Skeletal muscle cell (primary cell): ENCODE measurements around the gene SEMA3E.
"Not testable (repeated sequence)": the region's sequence is repeated elsewhere in the genome, so short reads cannot be mapped to it uniquely, and the experiment has no call there.

Experiments
- DNase-seq: peaks from one replicate; pipeline ENCODE4 v3.0.0-alpha.2; 2010; ENCODE audit warnings: low read depth
- H3K4me3 ChIP-seq: 2 replicates; pipeline ENCODE4 v1.5.1; 2011; ENCODE audit warnings: low read depth, mild to moderate bottlenecking, control low read depth, low read length, moderate library complexity

SEMA3E gene

GRCh38 chr7:83461820-83462219, 187.1 kb downstream of the SEMA3E start:
- not testable (repeated sequence) for DNase-seq

GRCh38 chr7:83459930-83460653, 188.8 kb downstream of the SEMA3E start:
- not testable (repeated sequence) for H3K4me3 ChIP-seq, DNase-seq

More at GRCh38 chr7:83461820-83462219, 187.1 kb downstream of the SEMA3E start:
- H3K4me3 ChIP-seq, result not testable (repeated sequence)

DNA sequence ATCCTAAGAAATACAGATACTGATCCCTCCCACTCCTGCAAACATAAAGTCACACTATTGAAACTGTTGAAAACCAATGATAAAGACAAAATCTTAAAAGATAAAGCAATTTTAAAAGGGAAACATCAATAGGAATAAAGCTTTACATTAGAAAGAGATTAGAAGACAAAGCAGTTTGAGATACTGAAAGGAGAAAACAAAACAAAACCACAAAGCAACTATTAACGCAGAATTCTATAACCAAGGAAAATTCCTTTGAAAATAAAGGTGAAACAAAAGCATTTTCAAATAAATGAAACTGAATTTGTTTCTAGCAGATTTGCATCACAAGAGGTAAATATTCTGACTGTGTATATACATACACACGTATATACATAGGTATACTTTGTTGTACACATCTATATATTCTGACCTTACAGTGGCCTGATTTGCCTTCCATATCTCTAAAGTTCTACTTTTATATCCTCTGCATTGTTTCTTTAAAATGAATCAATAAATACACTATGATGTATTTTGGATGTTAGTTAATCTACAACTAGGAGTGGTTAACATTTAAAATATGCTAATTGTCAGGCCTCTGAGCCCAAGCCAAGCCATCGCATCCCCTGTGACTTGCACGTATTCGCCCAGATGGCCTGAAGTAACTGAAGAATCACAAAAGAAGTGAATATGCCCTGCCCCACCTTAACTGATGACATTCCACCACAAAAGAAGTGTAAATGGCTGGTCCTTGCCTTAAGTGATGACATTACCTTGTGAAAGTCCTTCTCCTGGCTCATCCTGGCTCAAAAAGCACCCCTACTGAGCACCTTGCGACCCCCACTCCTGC, 189.6 kb downstream of the SEMA3E start:
- not testable (repeated sequence) for H3K4me3 ChIP-seq, DNase-seq

DNA sequence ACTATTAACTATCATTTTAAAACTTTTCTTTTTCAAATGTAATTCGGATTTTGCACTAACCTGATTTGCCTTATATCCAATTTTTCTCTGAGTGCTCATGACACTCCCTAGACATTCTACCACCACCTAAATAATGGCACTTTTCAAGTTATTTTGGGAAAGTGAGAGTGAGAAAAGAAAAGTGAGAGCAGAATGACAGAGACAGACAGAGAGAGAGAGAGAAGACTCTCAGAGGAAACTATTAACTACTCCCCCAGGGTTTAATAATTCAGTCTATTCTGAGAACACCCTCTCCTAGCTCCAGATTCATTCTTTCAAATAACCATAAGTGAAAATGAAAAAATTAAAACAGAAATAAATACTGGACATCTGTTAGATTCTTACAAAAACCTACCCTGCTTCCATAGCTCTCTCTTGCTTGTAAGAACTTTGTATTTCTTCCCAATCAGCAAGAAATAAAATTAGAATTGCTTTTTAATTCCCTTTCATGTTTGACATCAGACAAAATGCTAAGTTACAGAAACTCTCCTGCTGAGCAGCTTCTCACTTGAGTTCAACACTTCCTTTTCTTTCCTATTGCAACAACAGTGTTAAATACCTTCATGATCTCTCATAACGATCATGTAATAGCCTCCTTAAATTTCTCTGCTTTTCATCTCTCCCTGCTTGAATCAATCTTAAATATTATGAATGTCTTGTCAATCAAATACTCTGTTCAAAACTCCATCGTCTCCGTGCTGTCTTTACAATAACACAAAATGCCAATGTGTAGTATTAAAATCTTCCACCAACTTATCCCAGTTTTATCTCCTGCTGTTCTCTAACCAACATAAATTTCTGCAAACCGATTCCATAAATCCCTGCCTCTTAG, 191.7 kb downstream of the SEMA3E start:
- H3K4me3 ChIP-seq, result no peak overlapping the region
- DNase-seq, result no peak

GRCh38 chr7:83456413-83456812, 192.5 kb downstream of the SEMA3E start:
- no peak overlapping the region for H3K4me3 ChIP-seq
- DNase-seq, result no peak

DNA sequence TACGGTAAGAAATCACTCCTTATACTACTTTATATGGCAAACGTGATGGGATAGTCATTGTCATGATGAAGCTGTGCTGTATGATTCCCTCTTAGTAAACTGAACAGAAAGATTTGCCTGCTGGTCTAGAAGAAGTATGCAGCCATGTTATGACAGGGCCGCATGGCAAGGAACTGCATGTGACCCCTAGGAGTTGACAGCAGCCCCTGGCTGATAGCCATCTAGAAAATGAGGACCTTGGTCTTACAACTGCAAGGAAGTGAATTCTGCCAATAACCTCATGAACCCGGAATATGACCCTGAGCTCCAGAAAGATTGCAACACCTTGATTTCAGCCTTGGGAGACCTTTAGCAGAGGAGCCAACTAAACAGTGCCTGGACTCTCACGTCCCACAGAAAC, 193.3 kb downstream of the SEMA3E start:
- no peak for DNase-seq
- H3K4me3 ChIP-seq, result no peak overlapping the region

DNA sequence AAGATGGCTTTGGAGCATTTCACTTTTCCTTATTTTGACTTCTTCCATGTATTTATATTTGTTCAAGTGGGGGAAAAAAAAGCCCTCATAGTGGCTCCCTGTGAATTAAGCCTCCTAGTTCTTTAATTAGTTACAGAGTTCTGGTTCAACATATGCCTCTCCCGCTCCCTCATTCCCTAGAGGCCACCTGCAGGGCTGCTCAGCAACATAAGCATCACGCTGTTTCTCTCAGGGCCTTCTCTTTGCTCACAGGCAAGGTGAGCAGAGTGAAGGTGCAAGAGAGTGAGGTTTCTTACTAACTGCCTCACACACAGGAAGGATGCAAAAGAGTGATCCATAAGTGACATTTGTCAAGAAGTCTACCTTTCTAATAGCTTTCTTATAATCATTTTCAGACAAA, 196.7 kb downstream of the SEMA3E start:
- DNase-seq, result no peak
- no peak overlapping the region for H3K4me3 ChIP-seq

DNA sequence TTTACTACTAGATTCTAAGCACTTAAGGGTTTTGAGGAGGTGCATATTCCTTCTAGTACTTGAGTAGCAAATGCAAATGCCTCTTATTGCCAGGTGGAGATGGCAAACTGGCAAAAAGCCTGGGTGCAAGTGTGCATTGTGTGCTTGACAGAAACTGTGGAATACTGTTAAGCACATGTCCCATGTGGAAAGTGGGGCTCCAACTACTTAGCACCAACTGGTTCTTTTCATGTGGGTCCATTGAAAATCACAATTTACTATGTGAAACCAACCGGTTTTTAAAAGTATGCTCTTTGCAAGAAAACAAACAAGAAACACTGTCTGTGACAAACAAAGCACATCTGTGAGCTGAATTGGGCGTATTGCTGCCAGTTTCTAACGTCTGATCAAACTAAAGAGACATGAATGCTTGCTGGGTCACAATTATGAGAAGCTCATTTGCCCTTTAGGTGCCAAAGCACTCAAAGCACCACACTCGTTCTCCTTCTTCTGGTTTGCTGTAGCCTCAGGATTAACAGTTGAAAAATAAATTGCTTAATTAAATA, 197.4 kb downstream of the SEMA3E start:
- H3K4me3 ChIP-seq, result no peak overlapping the region
- no peak for DNase-seq

DNA sequence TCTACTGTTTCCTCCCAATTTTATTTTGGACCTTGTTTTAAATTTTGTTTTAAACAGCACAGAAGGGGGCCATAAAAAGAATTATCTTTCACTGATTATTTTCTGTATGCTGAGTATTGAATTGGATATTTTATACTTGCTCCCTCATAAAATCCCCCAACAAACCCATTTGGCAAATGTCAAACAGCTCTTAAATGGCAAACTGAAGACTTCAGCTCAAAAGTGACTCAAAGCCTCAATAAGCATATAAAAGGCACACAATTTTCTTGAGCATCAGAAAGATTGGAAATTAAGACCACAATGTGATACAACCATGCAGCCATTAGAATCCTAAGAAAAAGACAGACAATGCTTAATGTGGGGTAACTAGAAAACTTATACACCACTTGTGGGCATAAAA, 199.2 kb downstream of the SEMA3E start:
- no peak for DNase-seq
- H3K4me3 ChIP-seq, result no peak overlapping the region

DNA sequence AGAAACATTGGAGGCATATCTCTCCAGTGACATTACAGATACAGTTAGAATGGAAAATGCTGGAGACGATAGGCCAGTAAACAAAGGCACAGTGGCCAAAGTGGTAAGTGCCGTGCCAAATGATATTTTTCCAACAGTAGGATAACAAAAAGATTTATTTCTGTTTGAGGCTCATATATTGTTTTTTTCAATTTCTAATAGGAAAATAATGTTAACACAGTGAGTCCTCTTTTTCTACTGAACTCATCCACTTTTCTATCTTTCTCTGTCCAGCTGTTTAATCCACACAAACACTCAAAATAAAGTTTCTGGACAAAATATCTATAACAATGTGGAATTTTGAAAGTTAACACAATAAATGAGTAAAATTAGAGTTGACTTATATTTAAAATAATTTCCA, 201.3 kb downstream of the SEMA3E start:
- no peak for DNase-seq
- H3K4me3 ChIP-seq, result no peak overlapping the region

DNA sequence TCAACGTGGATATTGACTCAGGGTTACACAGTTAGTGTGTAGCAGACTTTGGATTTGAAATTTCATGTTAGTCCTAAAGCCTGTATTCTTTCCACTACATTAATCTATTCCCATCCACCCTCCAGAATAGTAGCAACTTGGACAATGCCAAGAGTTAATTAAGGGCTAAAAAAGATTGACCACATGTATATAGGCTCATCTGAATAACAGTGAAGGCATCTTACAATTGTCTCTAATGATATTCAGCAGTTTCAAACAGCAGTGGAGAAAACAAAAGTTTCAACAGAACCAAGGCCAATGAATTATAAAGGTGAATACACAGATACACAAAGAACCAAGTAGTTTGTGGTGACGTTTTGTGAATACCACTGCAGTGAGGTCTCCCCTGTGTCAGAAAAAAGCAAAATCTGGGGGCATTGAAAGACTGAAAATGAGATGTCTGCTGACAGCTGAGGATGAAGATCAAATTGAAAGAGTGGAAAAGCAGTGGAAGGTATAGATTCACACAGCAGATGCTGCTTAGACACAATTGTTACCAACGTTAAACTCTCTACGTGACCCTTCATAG, 202.8 kb downstream of the SEMA3E start:
- DNase-seq, result no peak
- no peak overlapping the region for H3K4me3 ChIP-seq

DNA sequence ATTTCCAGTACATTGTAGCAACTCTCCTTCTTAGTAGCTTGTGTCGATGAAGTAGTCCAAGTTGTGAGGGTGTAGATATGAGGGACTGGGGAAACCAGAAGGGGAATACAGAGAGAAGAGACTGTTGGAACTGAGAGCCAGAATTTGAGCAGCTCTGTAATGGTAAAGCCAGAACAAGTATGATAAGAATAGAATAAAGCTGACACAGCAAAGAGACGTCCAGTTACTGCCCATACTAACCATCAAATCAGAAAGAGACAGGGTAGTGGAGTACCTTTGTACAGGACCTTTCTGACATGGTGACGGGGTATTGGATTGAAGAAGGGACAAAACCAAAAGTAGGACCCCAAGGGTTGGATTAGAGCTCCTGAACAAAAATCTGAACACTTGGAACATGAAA, 206.0 kb downstream of the SEMA3E start:
- no peak for DNase-seq
- H3K4me3 ChIP-seq, result no peak overlapping the region

DNA sequence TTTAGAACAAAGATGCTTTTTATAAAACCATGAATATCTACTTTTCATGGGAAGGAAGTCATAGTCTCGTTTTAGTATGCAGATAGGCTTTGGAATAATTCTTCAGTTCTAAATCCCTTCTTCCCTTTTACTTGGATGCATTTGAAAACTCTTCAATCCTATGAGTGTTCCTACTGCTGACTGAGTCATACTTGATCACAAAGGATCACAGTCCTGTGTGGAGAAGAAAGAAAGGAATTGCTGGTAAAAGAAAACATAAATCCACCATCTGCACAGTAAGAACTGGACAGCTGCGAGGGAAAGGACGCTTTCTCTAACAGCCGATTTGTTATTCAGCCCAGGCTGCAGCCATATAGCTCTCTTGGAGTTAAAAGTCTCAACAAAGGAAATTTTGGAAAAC, 209.9 kb downstream of the SEMA3E start:
- no peak overlapping the region for H3K4me3 ChIP-seq
- DNase-seq, result no peak

- DNase-seq, H3K4me3 ChIP-seq: not testable (repeated sequence)
Measured at GRCh38 chr7:83430289-83430688, 218.7 kb downstream of the SEMA3E start.

- DNase-seq, result no peak
- no peak overlapping the region for H3K4me3 ChIP-seq
Measured at GRCh38 chr7:83429493-83429892, 219.4 kb downstream of the SEMA3E start.

- H3K4me3 ChIP-seq, result no peak overlapping the region
- DNase-seq, result no peak
Measured at GRCh38 chr7:83427884-83428283, 221.1 kb downstream of the SEMA3E start.

DNA sequence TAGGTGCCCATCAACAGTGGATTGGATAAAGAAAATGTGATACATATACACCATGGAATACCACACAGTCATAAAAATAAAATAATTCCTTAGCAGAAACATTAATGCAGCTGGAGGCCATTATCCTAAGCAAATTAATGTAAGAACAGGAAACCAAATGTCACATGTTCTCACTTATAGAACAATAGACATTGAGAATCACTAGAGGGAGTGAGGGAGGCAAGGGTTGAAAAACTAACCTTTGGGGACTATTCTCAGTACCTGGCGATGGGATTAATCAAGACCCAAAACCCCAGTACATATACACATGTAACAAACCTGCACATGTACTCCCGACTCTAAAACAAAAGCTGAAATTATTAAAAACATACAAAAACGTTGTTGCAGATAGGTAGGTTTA, 222.6 kb downstream of the SEMA3E start:
- DNase-seq, result no peak
- H3K4me3 ChIP-seq, result no peak overlapping the region

DNA sequence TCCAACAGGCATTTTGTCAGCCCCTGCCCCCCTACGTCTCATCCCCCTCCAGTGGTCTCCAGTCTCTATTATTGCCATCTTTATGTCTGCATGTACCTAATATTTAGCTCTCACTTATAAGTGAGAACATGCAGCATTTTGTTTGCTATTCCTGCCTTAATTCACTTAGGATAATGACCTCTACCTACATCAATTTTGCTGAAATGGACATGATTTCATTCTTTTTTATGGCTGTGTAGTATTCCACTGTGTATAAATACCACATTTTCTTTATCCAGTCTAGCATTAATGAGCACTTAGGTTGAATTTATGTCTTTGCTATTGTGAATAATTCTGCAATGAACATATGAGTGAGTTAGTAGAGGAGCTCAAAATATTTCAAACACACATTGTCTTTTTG, 229.9 kb downstream of the SEMA3E start:
- DNase-seq, result no peak
- no peak overlapping the region for H3K4me3 ChIP-seq

GRCh38 chr7:83415840-83416239, 233.1 kb downstream of the SEMA3E start:
- no peak for DNase-seq
- H3K4me3 ChIP-seq, result no peak overlapping the region
